Upper lobe of left lung (tissue), 6 donors: Measurements from ENCODE around the gene DROSHA. TPM values are rescaled to one million over a fixed set of nuclear protein-coding genes. Genes with fewer than 3 reads are reported as not detected.

Experiments
- ATAC-seq, 2 donors: fragments of 200-7000 bp; cut with Tn5 transposase; one replicate each; pipeline ENCODE4 v1.9.1; 2022; ENCODE audit warnings: mild to moderate bottlenecking in 2 of 2, moderate library complexity in 2 of 2; ENCODE audit not compliant: low FRiP score in 2 of 2
- DNase-seq, 2 donors: peaks; one replicate each; pipeline ENCODE4 v3.0.0-alpha.2; 2019 to 2020
- H3K27ac ChIP-seq, 4 donors: fragments of 200-600 bp; sonication (generic); one replicate each; pipeline ENCODE4 v1.5.1; 2016 to 2019
- H3K27me3 ChIP-seq, 4 donors: fragments of 200-600 bp; sonication (generic); one replicate each; pipeline ENCODE4 v1.5.1; 2017 to 2019
- H3K36me3 ChIP-seq, 4 donors: fragments of 200-600 bp; sonication (generic); one replicate each; pipeline ENCODE4 v1.5.1; 2016 to 2019
- H3K4me1 ChIP-seq, 4 donors: fragments of 200-600 bp; sonication (generic); one replicate each; pipeline ENCODE4 v1.5.1; 2018 to 2019
- H3K4me3 ChIP-seq, 4 donors: fragments of 200-600 bp; sonication (generic); one replicate each; pipeline ENCODE4 v1.5.1; 2017 to 2019; ENCODE audit warnings: mild to moderate bottlenecking in 2 of 4, moderate library complexity in 1 of 4
- H3K9me3 ChIP-seq, 4 donors: fragments of 200-600 bp; sonication (generic); one replicate each; pipeline ENCODE4 v1.5.1; 2018 to 2019
- EP300 ChIP-seq, 4 donors: sonication (generic); formaldehyde crosslinking; IDR thresholded peaks; one replicate each; pipeline ENCODE4 v1.5.1; 2017; ENCODE audit warnings: antibody characterized with exemption in 4 of 4, control low read depth in 2 of 4
- POLR2A ChIP-seq, 4 donors: fragments of 450-650 bp; IDR thresholded peaks; one replicate each; pipeline ENCODE4 v1.5.1; 2016 to 2017; ENCODE audit warnings: antibody characterized with exemption in 4 of 4, mild to moderate bottlenecking in 2 of 4
- POLR2AphosphoS5 ChIP-seq, 2 donors: sonication (generic); formaldehyde crosslinking; IDR thresholded peaks; one replicate each; pipeline ENCODE4 v1.5.1; 2017; ENCODE audit warnings: antibody characterized with exemption in 2 of 2
- WGBS, 2 donors: methylation state at CpG; one replicate each; pipeline ENCODE4 v1.1.5; 2017 to 2018; 5-methylcytosine and 5-hydroxymethylcytosine counted together
- total RNA-seq, 6 donors: library from RNA; depleted of rRNA in 4 of 6; stranded (reverse); fragments of >200 nt in 4 of 6; gene quantifications; one replicate each; pipeline versions ENCODE4 v1.1.0 to v1.2.1, GENCODE V29; 2016 to 2021
- TF ChIP-seq, protein P1 (sequence below), 6 experiments: fragments of 450-650 bp in 4 of 6; fragments of 200-600 bp in 2 of 6; sonication (generic) in 2 of 6; IDR thresholded peaks; one replicate each; pipeline ENCODE4 v1.5.1; 2016 to 2019; ENCODE audit warnings: antibody characterized with exemption in 6 of 6
- donor health status: DM: no; HTN: no; CAD: no; lungs with moderate emphysema.
- donor health status: DM: no; HTN: yes; CAD: no; lungs with severe emphysema.

Gene DROSHA
- total RNA-seq, 6 donors from 2014 or later = 26.7 to 68.3 (median 50.9) TPM

DNA sequence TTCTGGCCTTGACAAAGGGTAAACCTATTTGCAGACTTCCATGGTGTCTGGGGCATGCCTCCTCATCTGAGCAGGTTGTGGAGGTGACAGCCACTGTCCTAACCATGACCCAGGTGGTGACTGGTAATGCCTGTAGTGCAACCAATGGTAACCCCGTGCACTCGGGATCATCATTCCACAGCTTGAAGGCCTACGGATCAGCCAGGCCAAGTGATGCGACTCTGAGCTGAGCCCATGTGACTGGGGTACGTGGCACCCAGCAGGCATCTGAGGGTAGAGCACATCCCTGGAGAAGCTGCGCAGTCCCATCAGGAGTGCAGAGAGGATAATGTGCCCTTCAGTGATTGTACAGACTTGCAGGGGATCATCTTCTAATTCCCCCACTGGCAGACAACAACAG lies 35.0 kb downstream of the DROSHA start:
- no peaks in the 10 kb centered on the region for H3K27me3 ChIP-seq
- 99% methylated on average over 6 of the region's 6 CpGs; no CpG with 5 or more reads in 1 of the 2 donors for whole genome bisulfite sequencing, 2 donors
- H3K36me3 ChIP-seq = peaks cover 8 to 95% (median 70%) of the 10 kb centered on the region in 4 donors
- peaks cover 0 to 3% (median 0%) of the 10 kb centered on the region in 4 donors for H3K4me1 ChIP-seq
- no peak for ATAC-seq
- DNase-seq = no peak
- no peak overlapping the region for H3K27ac ChIP-seq
- H3K9me3 ChIP-seq = no peaks in the 10 kb centered on the region
- H3K4me3 ChIP-seq = no peak overlapping the region
- TF ChIP-seq, protein P1, sequence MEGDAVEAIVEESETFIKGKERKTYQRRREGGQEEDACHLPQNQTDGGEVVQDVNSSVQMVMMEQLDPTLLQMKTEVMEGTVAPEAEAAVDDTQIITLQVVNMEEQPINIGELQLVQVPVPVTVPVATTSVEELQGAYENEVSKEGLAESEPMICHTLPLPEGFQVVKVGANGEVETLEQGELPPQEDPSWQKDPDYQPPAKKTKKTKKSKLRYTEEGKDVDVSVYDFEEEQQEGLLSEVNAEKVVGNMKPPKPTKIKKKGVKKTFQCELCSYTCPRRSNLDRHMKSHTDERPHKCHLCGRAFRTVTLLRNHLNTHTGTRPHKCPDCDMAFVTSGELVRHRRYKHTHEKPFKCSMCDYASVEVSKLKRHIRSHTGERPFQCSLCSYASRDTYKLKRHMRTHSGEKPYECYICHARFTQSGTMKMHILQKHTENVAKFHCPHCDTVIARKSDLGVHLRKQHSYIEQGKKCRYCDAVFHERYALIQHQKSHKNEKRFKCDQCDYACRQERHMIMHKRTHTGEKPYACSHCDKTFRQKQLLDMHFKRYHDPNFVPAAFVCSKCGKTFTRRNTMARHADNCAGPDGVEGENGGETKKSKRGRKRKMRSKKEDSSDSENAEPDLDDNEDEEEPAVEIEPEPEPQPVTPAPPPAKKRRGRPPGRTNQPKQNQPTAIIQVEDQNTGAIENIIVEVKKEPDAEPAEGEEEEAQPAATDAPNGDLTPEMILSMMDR (IDR thresholded peaks at IDR 0.05) = no peak
- TF ChIP-seq POLR2A (IDR thresholded peaks at IDR 0.05) = no peak
- no peak for TF ChIP-seq EP300 (IDR thresholded peaks at IDR 0.05)
- no peak for TF ChIP-seq POLR2AphosphoS5 (IDR thresholded peaks at IDR 0.05)

DNA sequence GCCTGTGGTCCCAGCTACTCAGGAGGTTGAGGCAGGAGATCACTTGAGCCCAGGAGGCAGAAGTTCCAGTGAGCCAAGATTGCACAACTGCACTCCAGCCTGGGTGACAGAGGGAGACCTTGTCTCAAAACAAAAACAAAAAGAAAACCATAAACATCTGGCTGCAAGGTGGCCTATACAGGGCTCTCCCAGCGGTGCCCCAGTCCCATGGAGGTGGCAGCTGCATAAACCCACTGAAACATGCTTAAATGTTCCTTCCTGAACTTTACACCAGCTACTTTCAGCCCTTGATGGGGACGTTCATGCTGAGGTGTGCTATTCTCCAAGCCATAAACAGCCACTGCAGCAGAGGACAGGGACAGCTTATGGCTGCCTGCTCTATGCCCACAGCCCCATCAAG lies 35.6 kb downstream of the DROSHA start:
- Histone ChIP-seq H3K4me3 (no peak overlapping the region), H3K4me1 (peaks cover 0 to 3% (median 0%) of the 10 kb centered on the region in 4 donors), H3K9me3 (no peaks in the 10 kb centered on the region), H3K27ac (no peak overlapping the region), H3K36me3 (peaks cover 8 to 95% (median 65%) of the 10 kb centered on the region in 4 donors), H3K27me3 (no peaks in the 10 kb centered on the region)
- TF ChIP-seq, protein P1 (IDR thresholded peaks at IDR 0.05) = no peak
- ATAC-seq (no peak), DNase-seq (no peak)
- WGBS, 2 donors = 89 to 100% methylated on average over 1 to 2 of the region's 2 CpGs

DNA sequence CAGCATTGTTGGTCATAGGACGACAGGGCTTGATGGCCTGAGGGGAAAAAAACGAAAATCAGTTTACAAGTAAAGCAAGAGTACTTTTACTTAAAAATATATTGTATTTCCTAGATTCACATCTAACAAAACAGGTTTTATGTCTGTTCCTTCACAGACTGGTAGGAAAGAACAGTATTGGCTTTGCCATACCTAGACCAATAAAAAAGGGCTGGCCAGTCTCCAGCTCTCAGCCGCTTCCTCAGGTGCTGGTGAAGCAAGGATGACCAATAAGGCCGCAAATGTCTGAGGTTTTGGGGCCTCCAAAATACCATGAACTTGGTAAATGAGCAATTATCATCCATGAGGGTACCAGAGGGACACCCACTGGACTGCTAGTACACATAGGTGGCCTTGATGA lies 36.6 kb downstream of the DROSHA start:
- 91 to 96% methylated on average over 4 of the region's 4 CpGs for WGBS, 2 donors
- H3K9me3 ChIP-seq = no peaks in the 10 kb centered on the region
- H3K4me1 ChIP-seq = peaks cover 0 to 3% (median 0%) of the 10 kb centered on the region in 4 donors
- H3K36me3 ChIP-seq = peaks cover 5 to 88% (median 58%) of the 10 kb centered on the region in 4 donors
- no peak overlapping the region for H3K27ac ChIP-seq
- no peak for DNase-seq
- H3K27me3 ChIP-seq = no peaks in the 10 kb centered on the region
- H3K4me3 ChIP-seq = no peak overlapping the region
- no peak for TF ChIP-seq EP300 (IDR thresholded peaks at IDR 0.05)
- TF ChIP-seq, protein P1 (IDR thresholded peaks at IDR 0.05) = no peak
- TF ChIP-seq POLR2A (IDR thresholded peaks at IDR 0.05) = no peak
- TF ChIP-seq POLR2AphosphoS5 (IDR thresholded peaks at IDR 0.05) = no peak
- no peak for ATAC-seq

DNA sequence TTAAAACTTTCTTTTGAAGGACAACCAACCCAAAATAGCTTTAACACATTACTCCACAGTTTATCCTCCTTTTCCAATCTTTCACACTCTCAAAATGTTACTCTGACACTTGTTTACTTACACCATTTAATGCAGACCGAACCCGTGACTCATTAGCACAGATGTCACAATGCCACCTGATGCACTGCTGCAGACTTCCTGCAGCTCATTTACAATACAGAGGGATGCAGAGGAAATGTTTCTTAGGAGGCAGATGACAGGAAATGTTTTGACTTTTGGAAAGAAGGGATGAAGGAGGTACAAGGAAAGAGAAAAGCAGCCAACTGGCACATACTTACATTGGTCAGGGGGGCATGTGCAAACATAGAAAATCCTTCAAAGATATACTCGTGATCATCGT lies 39.0 kb downstream of the DROSHA start:
- DNase-seq (no peak), ATAC-seq (no peak)
- H3K36me3 ChIP-seq = peaks cover 5 to 82% (median 48%) of the 10 kb centered on the region in 4 donors

DNA sequence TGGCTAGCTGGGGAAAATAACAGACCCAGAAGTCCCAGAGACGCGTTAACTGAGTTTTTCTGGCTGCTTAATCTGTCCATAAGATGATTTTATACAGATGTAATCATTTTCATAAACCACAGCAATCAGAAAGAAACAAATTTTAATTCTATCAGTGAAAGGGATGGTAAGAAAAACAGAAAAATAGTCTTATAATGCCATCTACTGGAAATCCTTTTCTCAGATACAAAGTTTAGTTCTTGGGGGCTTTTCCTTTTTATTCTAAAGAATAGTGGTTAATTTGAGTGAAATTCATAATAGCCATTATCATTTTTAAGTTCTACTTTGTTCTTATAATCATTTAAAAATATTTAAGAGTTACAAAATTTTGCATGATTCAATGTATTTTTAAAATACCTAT lies 44.4 kb downstream of the DROSHA start:
- DNase-seq = no peak
- no peak for TF ChIP-seq EP300 (IDR thresholded peaks at IDR 0.05)
- TF ChIP-seq, protein P1 (IDR thresholded peaks at IDR 0.05) = no peak
- no peak for TF ChIP-seq POLR2AphosphoS5 (IDR thresholded peaks at IDR 0.05)
- no peak for TF ChIP-seq POLR2A (IDR thresholded peaks at IDR 0.05)
- 97 to 98% methylated on average over 2 of the region's 2 CpGs for WGBS, 2 donors
- no peaks in the 10 kb centered on the region for H3K9me3 ChIP-seq
- H3K27ac ChIP-seq = no peak overlapping the region
- H3K36me3 ChIP-seq = peaks cover 0 to 79% (median 7%) of the 10 kb centered on the region in 4 donors
- H3K4me1 ChIP-seq = no peaks in the 10 kb centered on the region
- no peak for ATAC-seq
- H3K4me3 ChIP-seq = no peak overlapping the region
- no peaks in the 10 kb centered on the region for H3K27me3 ChIP-seq

More for the DNA sequence above, 39.0 kb downstream of the DROSHA start:
- Histone ChIP-seq H3K27me3 (no peaks in the 10 kb centered on the region), H3K4me1 (peaks cover 0 to 3% (median 0%) of the 10 kb centered on the region in 4 donors), H3K9me3 (no peaks in the 10 kb centered on the region), H3K27ac (no peak overlapping the region), H3K4me3 (no peak overlapping the region)
- WGBS, 2 donors = 56 to 60% methylated on average over 4 of the region's 4 CpGs
- TF ChIP-seq POLR2AphosphoS5 (IDR thresholded peaks at IDR 0.05) = no peak
- no peak for TF ChIP-seq POLR2A (IDR thresholded peaks at IDR 0.05)
- TF ChIP-seq, protein P1 (IDR thresholded peaks at IDR 0.05) = no peak
- no peak for TF ChIP-seq EP300 (IDR thresholded peaks at IDR 0.05)
